Smooth muscle cell (in vitro differentiated cells): ENCODE measurements around the gene MT1M. TPM values are rescaled to one million over a fixed set of nuclear protein-coding genes. Genes with fewer than 3 reads are reported as not detected.

Source experiments
- DNase-seq: peaks from one replicate; lab custom pipeline; 2025; ENCODE audit not compliant: unreplicated experiment; lab: John Stamatoyannopoulos, UW
- H2AFZ ChIP-seq: fragments of 200-600 bp; sonication (generic); 2 replicates; pipeline ENCODE4 v1.6.0; 2016; ENCODE audit warnings: antibody characterized with exemption, low read depth, mild to moderate bottlenecking
- H3F3A ChIP-seq: fragments of 200-600 bp; sonication (generic); 2 replicates; pipeline ENCODE4 v1.6.0; 2017; ENCODE audit warnings: antibody characterized with exemption, low read depth
- H3K27ac ChIP-seq: fragments of 200-600 bp; sonication (generic); 2 replicates; pipeline ENCODE4 v1.5.1; 2016; ENCODE audit warnings: low read depth, mild to moderate bottlenecking
- H3K27me3 ChIP-seq: fragments of 200-600 bp; sonication (generic); 2 replicates; pipeline ENCODE4 v1.6.1; 2016; ENCODE audit warnings: low read depth, mild to moderate bottlenecking
- H3K36me3 ChIP-seq: fragments of 200-600 bp; sonication (generic); 2 replicates; pipeline ENCODE4 v1.5.1; 2016; ENCODE audit warnings: low read depth
- H3K4me1 ChIP-seq: fragments of 200-600 bp; sonication (generic); 2 replicates; pipeline ENCODE4 v1.5.1; 2016; ENCODE audit warnings: low read depth
- H3K4me2 ChIP-seq: fragments of 200-600 bp; sonication (generic); 2 replicates; pipeline ENCODE4 v1.6.0; 2016; ENCODE audit warnings: mild to moderate bottlenecking
- H3K4me3 ChIP-seq: fragments of 200-600 bp; sonication (generic); 2 replicates; pipeline ENCODE4 v1.5.1; 2016; ENCODE audit warnings: mild to moderate bottlenecking
- H3K79me2 ChIP-seq: fragments of 200-600 bp; sonication (generic); 2 replicates; pipeline ENCODE4 v1.6.0; 2016; ENCODE audit warnings: low read depth, mild to moderate bottlenecking
- H3K9ac ChIP-seq: fragments of 200-600 bp; sonication (generic); 2 replicates; pipeline ENCODE4 v1.6.0; 2016; ENCODE audit warnings: low read depth
- H3K9me3 ChIP-seq: fragments of 200-600 bp; sonication (generic); replicated peaks from 2 replicates; pipeline ENCODE4 v1.5.1; 2016; ENCODE audit warnings: low read depth
- H4K20me1 ChIP-seq: fragments of 200-600 bp; sonication (generic); 2 replicates; pipeline ENCODE4 v1.6.0; 2016; ENCODE audit warnings: low read depth
- WGBS: methylation state at CpG from one replicate; pipeline ENCODE4 v1.1.7; 2016; ENCODE audit warnings: low lambda C conversion rate; 5-methylcytosine and 5-hydroxymethylcytosine counted together
- polyA plus RNA-seq: library from polyadenylated mRNA; unstranded; fragments of >200 nt; fragmentation: Nextera tagmentation; extraction: Ambion mirVana; gene quantifications from 2 replicates; pipeline ENCODE4 v1.2.1, GENCODE V29; 2016
- total RNA-seq: library from RNA; depleted of rRNA; stranded (reverse); fragments of >200 nt; gene quantifications from 2 replicates; pipeline ENCODE4 v1.2.3, GENCODE V29; 2014
- TF ChIP-seq, protein P1 (sequence below): fragments of 200-600 bp; sonication (generic); IDR thresholded peaks from 2 replicates; pipeline ENCODE4 v1.5.1; 2017; ENCODE audit warnings: borderline replicate concordance, mild to moderate bottlenecking, antibody characterized with exemption; ENCODE audit not compliant: insufficient read depth, poor library complexity, severe bottlenecking

Gene MT1M
- total and polyA plus RNA-seq, 2 experiments from 2014 or later = 0.19 TPM; not detected in 1

GRCh38 chr16:56651586-56651985, 19.1 kb downstream of the MT1M start, which contains the start of gene MT1B:
Gene MT1B (plus strand): TSS chr16:56651886. CDS start chr16:56651954, 68 bp downstream.
- no peak for DNase-seq
- no peaks in the 10 kb centered on the region for H3K79me2 ChIP-seq
- H3K27me3 ChIP-seq = peaks cover 73% of the 10 kb centered on the region
- no peak within 1 kb of the TSS for H3K4me2 ChIP-seq
- no peaks in the 10 kb centered on the region for H4K20me1 ChIP-seq
- 81% methylated on average over 7 of the region's 7 CpGs for WGBS
- no peaks in the 10 kb centered on the region for H3K36me3 ChIP-seq
- H3K9me3 ChIP-seq = no peaks in the 10 kb centered on the region
- TF ChIP-seq, protein P1, sequence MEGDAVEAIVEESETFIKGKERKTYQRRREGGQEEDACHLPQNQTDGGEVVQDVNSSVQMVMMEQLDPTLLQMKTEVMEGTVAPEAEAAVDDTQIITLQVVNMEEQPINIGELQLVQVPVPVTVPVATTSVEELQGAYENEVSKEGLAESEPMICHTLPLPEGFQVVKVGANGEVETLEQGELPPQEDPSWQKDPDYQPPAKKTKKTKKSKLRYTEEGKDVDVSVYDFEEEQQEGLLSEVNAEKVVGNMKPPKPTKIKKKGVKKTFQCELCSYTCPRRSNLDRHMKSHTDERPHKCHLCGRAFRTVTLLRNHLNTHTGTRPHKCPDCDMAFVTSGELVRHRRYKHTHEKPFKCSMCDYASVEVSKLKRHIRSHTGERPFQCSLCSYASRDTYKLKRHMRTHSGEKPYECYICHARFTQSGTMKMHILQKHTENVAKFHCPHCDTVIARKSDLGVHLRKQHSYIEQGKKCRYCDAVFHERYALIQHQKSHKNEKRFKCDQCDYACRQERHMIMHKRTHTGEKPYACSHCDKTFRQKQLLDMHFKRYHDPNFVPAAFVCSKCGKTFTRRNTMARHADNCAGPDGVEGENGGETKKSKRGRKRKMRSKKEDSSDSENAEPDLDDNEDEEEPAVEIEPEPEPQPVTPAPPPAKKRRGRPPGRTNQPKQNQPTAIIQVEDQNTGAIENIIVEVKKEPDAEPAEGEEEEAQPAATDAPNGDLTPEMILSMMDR = no peak
- no peak within 1 kb of the TSS for H3K4me3 ChIP-seq
- no peaks in the 10 kb centered on the region for H3K4me1 ChIP-seq
- H3K9ac ChIP-seq = no peak within 1 kb of the TSS
- H3K27ac ChIP-seq = no peak within 1 kb of the TSS
- no peak within 1 kb of the TSS for H2AFZ ChIP-seq
- no peaks in the 10 kb centered on the region for H3F3A ChIP-seq

- no peak for DNase-seq
- WGBS = 88% methylated on average over 1 of the region's 1 CpG
- Histone ChIP-seq H4K20me1 (no peaks in the 10 kb centered on the region), H3K79me2 (no peaks in the 10 kb centered on the region), H3F3A (no peaks in the 10 kb centered on the region), H2AFZ (no peak overlapping the region), H3K27me3 (peaks cover 71% of the 10 kb centered on the region), H3K36me3 (no peaks in the 10 kb centered on the region), H3K4me2 (no peak overlapping the region), H3K27ac (no peak overlapping the region), H3K4me3 (no peak overlapping the region), H3K9ac (no peak overlapping the region), H3K4me1 (peaks cover 6% of the 10 kb centered on the region), H3K9me3 (no peaks in the 10 kb centered on the region)
- TF ChIP-seq, protein P1 = no peak
Observed at GRCh38 chr16:56652600-56652999, 20.1 kb downstream of the MT1M start.

DNA sequence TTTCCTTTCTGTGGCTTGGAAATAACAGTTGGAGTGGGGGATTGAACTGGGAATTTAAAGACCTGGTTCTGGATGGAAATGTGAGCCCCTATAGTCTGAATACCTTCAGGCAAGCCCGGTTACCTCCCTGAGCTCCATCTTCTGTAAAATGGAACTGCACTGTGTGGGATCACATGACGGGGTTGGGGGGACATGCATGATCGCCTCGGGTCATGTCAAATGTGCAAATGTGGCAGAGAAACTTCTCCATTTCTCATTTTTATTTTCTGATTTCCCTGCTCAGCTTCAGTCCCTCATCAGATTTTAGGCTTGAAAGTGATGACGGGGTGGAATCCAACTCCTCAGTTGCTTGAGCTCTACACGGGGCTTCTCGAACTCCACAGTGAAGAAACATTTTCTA, 20.8 kb downstream of the MT1M start:
- Histone ChIP-seq H3K27me3 (peaks cover 71% of the 10 kb centered on the region), H3K4me2 (no peak overlapping the region), H3F3A (no peaks in the 10 kb centered on the region), H3K36me3 (no peaks in the 10 kb centered on the region), H3K9me3 (no peaks in the 10 kb centered on the region), H3K9ac (no peak overlapping the region), H3K79me2 (no peaks in the 10 kb centered on the region), H3K4me3 (no peak overlapping the region), H3K4me1 (peaks cover 12% of the 10 kb centered on the region), H4K20me1 (no peaks in the 10 kb centered on the region), H2AFZ (no peak overlapping the region), H3K27ac (no peak overlapping the region)
- 94% methylated on average over 7 of the region's 7 CpGs for WGBS
- no peak for DNase-seq
- TF ChIP-seq, protein P1 = no peak
